H9 (cell line): ENCODE data around the gene ME3. TPM values are rescaled to one million over a fixed set of nuclear protein-coding genes. Genes with fewer than 3 reads are reported as not detected.

ENCODE experiments used
- DNase-seq: peaks from one replicate; pipeline ENCODE4 v3.0.0-alpha.2; 2017
- H2AFZ ChIP-seq: one replicate; pipeline ENCODE4 v1.6.1; 2013; ENCODE audit warnings: mild to moderate bottlenecking, low read length, control low read depth, moderate library complexity
- H2AK5ac ChIP-seq: 2 replicates; pipeline ENCODE4 v1.6.1; 2013; ENCODE audit warnings: low read length, control low read depth, mixed read lengths; ENCODE audit not compliant: insufficient read length
- H2BK120ac ChIP-seq: one replicate; pipeline ENCODE4 v1.6.1; 2013; ENCODE audit warnings: low read depth, mild to moderate bottlenecking, low read length, control low read depth, inconsistent platforms; ENCODE audit not compliant: poor library complexity, severe bottlenecking
- H2BK12ac ChIP-seq: 2 replicates; pipeline ENCODE4 v1.6.1; 2013; ENCODE audit warnings: low read length, control low read depth, mixed read lengths, low read depth; ENCODE audit not compliant: insufficient read length
- H2BK15ac ChIP-seq: 2 replicates; pipeline ENCODE4 v1.6.1; 2013; ENCODE audit warnings: low read depth, low read length, control low read depth
- H2BK20ac ChIP-seq: one replicate; pipeline ENCODE4 v1.6.1; 2013; ENCODE audit warnings: low read depth, mild to moderate bottlenecking, low read length, control low read depth, inconsistent platforms; ENCODE audit not compliant: poor library complexity, severe bottlenecking
- H2BK5ac ChIP-seq: 2 replicates; pipeline ENCODE4 v1.6.1; 2013; ENCODE audit warnings: low read length, control low read depth, mixed read lengths; ENCODE audit not compliant: insufficient read length
- H3K14ac ChIP-seq: 2 replicates; pipeline ENCODE4 v1.6.1; 2013; ENCODE audit warnings: low read length, control low read depth; ENCODE audit not compliant: insufficient read depth
- H3K18ac ChIP-seq: 2 replicates; pipeline ENCODE4 v1.6.1; 2013; ENCODE audit warnings: low read depth, mild to moderate bottlenecking, mixed read lengths, low read length, control low read depth; ENCODE audit not compliant: insufficient read length
- H3K23ac ChIP-seq: 2 replicates; pipeline ENCODE4 v1.6.1; 2013; ENCODE audit warnings: low read length, control low read depth, mixed read lengths, low read depth; ENCODE audit not compliant: insufficient read length
- H3K23me2 ChIP-seq: 2 replicates; pipeline ENCODE4 v1.6.1; 2013; ENCODE audit warnings: low read depth, mild to moderate bottlenecking, mixed read lengths, low read length, control low read depth; ENCODE audit not compliant: insufficient read length, poor library complexity, severe bottlenecking
- H3K27ac ChIP-seq: 2 replicates; pipeline ENCODE4 v1.5.1; 2013; ENCODE audit warnings: low read length, control low read depth, mixed read lengths, low read depth; ENCODE audit not compliant: insufficient read length
- H3K27me3 ChIP-seq: 2 replicates; pipeline ENCODE4 v1.6.1; 2013; ENCODE audit warnings: low read length, control low read depth, inconsistent platforms; ENCODE audit not compliant: insufficient read depth
- H3K4ac ChIP-seq: 2 replicates; pipeline ENCODE4 v1.6.1; 2013; ENCODE audit warnings: low read depth, mild to moderate bottlenecking, control low read depth, inconsistent platforms, low read length, moderate library complexity
- H3K4me1 ChIP-seq: 2 replicates; pipeline ENCODE4 v1.6.1; 2013; ENCODE audit warnings: low read length, control low read depth, inconsistent platforms; ENCODE audit not compliant: insufficient read depth
- H3K4me2 ChIP-seq: 2 replicates; pipeline ENCODE4 v1.6.1; 2013; ENCODE audit warnings: low read length, control low read depth, mixed read lengths; ENCODE audit not compliant: insufficient read length, insufficient read depth
- H3K56ac ChIP-seq: 2 replicates; pipeline ENCODE4 v1.6.1; 2013; ENCODE audit warnings: low read depth, mild to moderate bottlenecking, mixed read lengths, low read length, control low read depth; ENCODE audit not compliant: insufficient read length
- H3K79me1 ChIP-seq: 2 replicates; pipeline ENCODE4 v1.6.1; 2013; ENCODE audit warnings: low read depth, mild to moderate bottlenecking, moderate library complexity, low read length, control low read depth, inconsistent platforms; ENCODE audit not compliant: insufficient read depth, poor library complexity, severe bottlenecking
- H3K79me2 ChIP-seq: 2 replicates; pipeline ENCODE4 v1.6.1; 2013; ENCODE audit warnings: low read length, control low read depth, inconsistent platforms; ENCODE audit not compliant: insufficient read depth
- H3K9ac ChIP-seq: 2 replicates; pipeline ENCODE4 v1.6.1; 2013; ENCODE audit warnings: low read length, control low read depth, mixed read lengths; ENCODE audit not compliant: insufficient read length; ENCODE audit errors: extremely low read depth
- H3K9me3 ChIP-seq: one replicate; pipeline ENCODE4 v1.6.1; 2013; ENCODE audit warnings: low read depth, low read length, inconsistent platforms; ENCODE audit not compliant: control insufficient read depth
- H3T11ph ChIP-seq: one replicate; pipeline ENCODE4 v1.6.1; 2013; ENCODE audit warnings: mild to moderate bottlenecking, low read length, control low read depth, inconsistent platforms
- H4K20me1 ChIP-seq: one replicate; pipeline ENCODE4 v1.6.1; 2013; ENCODE audit not compliant: control insufficient read depth, insufficient read length, insufficient read depth
- H4K5ac ChIP-seq: 2 replicates; pipeline ENCODE4 v1.6.1; 2013; ENCODE audit warnings: low read depth, mild to moderate bottlenecking, mixed read lengths, low read length, control low read depth; ENCODE audit not compliant: insufficient read length
- H4K8ac ChIP-seq: replicated peaks from 2 replicates; pipeline ENCODE4 v1.6.1; 2013; ENCODE audit warnings: low read length, control low read depth, mixed read lengths, low read depth; ENCODE audit not compliant: insufficient read length
- H4K91ac ChIP-seq: 2 replicates; pipeline ENCODE4 v1.6.1; 2013; ENCODE audit warnings: low read depth, mild to moderate bottlenecking, moderate library complexity, mixed read lengths, low read length, control low read depth; ENCODE audit not compliant: insufficient read length
- H3K27ac Mint-ChIP-seq, 3 experiments: 2 replicates in 2 of 3; 3 replicates in 1 of 3; pipeline ENCODE4 v1.8.0; 2020 to 2021; ENCODE audit warnings: mixed read lengths in 3 of 3, mild to moderate bottlenecking in 1 of 3, moderate library complexity in 1 of 3
- H3K27me3 Mint-ChIP-seq: 2 replicates; pipeline ENCODE4 v1.8.0; 2021; ENCODE audit warnings: low read depth, mild to moderate bottlenecking, moderate library complexity, mixed read lengths
- H3K36me3 Mint-ChIP-seq, 3 experiments: 2 replicates in 2 of 3; 3 replicates in 1 of 3; pipeline ENCODE4 v1.8.0; 2020 to 2021; ENCODE audit warnings: low read depth in 3 of 3, mixed read lengths in 3 of 3; ENCODE audit not compliant: insufficient read depth in 1 of 3
- H3K4me1 Mint-ChIP-seq, 2 experiments: 2 replicates each; pipeline ENCODE4 v1.8.0; 2020; ENCODE audit warnings: mixed read lengths in 2 of 2
- H3K4me3 Mint-ChIP-seq, 2 experiments: 2 replicates in 1 of 2; 3 replicates in 1 of 2; pipeline ENCODE4 v1.8.0; 2020 to 2021; ENCODE audit warnings: mild to moderate bottlenecking in 2 of 2, mixed read lengths in 2 of 2, moderate library complexity in 1 of 2
- H3K9me3 Mint-ChIP-seq, 2 experiments: 2 replicates in 1 of 2; 3 replicates in 1 of 2; pipeline ENCODE4 v1.8.0; 2020; ENCODE audit warnings: mild to moderate bottlenecking in 2 of 2, mixed read lengths in 2 of 2, moderate library complexity in 1 of 2
- WGBS: extraction: QIAGEN DNeasy Blood & Tissue Kit; methylation state at CpG from one replicate; pipeline ENCODE4 v1.1.7; 2013; ENCODE audit warnings: missing lambda C conversion rate, low lambda C conversion rate, mixed read lengths; ENCODE audit not compliant: insufficient read length; ENCODE audit errors: extremely low coverage; 5-methylcytosine and 5-hydroxymethylcytosine counted together
- total RNA-seq: library from RNA; stranded (reverse); gene quantifications from 2 replicates; pipeline ENCODE4 v1.2.1, GENCODE V29; 2021
- TF ChIP-seq, protein P1 (sequence below): fragments of 200-600 bp; sonication (generic); conservative IDR thresholded peaks from 3 replicates; pipeline ENCODE4 v1.8.0; 2021; ENCODE audit warnings: antibody characterized with exemption, mild to moderate bottlenecking

The ME3 gene
- total RNA-seq, 1 experiment from 2014 or later = 2.8 TPM

DNA sequence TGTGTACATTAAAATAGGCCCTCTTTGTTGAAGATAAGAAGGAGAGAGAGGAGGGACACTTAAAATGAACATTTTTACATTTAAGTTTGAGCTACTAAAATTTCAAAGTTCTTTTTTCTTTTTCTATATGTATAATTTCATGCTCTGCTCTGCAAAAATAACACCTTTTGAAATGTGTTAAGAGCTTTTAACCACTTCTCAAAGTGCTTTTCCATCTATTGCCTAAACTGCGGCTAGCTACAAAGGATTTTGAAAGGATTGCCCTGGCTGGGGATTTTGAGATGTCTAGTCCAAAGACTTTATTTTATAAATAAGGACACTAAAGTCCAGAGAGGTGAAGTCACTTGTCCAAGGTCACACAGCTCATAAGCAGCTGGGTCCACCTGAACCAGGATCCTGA, 159.3 kb downstream of the ME3 start:
- Histone ChIP-seq H4K8ac (no peak overlapping the region), H4K5ac (no peak overlapping the region), H3K56ac (no peak overlapping the region), H2BK15ac (no peak overlapping the region), H4K20me1 (no peaks in the 10 kb centered on the region), H3K23ac (no peak overlapping the region), H2AFZ (no peak overlapping the region), H2BK120ac (no peak overlapping the region), H2BK5ac (no peak overlapping the region), H3K9me3 (peaks cover 17% of the 10 kb centered on the region), H3K79me2 (no peaks in the 10 kb centered on the region), H3K79me1 (no peaks in the 10 kb centered on the region), H3K27me3 (no peaks in the 10 kb centered on the region), H2BK12ac (no peak overlapping the region), H2BK20ac (no peak overlapping the region), H3K4ac (no peak overlapping the region), H3K23me2 (no peaks in the 10 kb centered on the region), H3K18ac (no peak overlapping the region), H2AK5ac (no peak overlapping the region), H3K9ac (no peak overlapping the region), H3K4me2 (no peak overlapping the region), H3T11ph (no peak overlapping the region), H3K27ac (no peak overlapping the region), H3K4me1 (peaks cover 2% of the 10 kb centered on the region; the same call in 1 of the 2 replicates), H4K91ac (no peak overlapping the region), H3K14ac (no peak overlapping the region)
- Mint-ChIP-seq H3K27ac (no peak overlapping the region), H3K27me3 (no peaks in the 10 kb centered on the region), H3K4me1 (peaks cover 0 to 3% of the 10 kb centered on the region in 2 experiments; a peak in 2 of 4 replicates), H3K4me3 (no peak overlapping the region), H3K9me3 (no peaks in the 10 kb centered on the region), H3K36me3 (no peaks in the 10 kb centered on the region)
- no peak for DNase-seq
- no CpG with 5 or more reads among the region's 1 CpG for WGBS
- TF ChIP-seq, protein P1, sequence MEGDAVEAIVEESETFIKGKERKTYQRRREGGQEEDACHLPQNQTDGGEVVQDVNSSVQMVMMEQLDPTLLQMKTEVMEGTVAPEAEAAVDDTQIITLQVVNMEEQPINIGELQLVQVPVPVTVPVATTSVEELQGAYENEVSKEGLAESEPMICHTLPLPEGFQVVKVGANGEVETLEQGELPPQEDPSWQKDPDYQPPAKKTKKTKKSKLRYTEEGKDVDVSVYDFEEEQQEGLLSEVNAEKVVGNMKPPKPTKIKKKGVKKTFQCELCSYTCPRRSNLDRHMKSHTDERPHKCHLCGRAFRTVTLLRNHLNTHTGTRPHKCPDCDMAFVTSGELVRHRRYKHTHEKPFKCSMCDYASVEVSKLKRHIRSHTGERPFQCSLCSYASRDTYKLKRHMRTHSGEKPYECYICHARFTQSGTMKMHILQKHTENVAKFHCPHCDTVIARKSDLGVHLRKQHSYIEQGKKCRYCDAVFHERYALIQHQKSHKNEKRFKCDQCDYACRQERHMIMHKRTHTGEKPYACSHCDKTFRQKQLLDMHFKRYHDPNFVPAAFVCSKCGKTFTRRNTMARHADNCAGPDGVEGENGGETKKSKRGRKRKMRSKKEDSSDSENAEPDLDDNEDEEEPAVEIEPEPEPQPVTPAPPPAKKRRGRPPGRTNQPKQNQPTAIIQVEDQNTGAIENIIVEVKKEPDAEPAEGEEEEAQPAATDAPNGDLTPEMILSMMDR = no peak
